H54 (cell line): ENCODE data around the gene KRTAP10-2.
"Not testable (repeated sequence)": the region's sequence is repeated elsewhere in the genome, so short reads cannot be mapped to it uniquely, and the experiment has no call there.

ENCODE experiments used
- DNase-seq: peaks from one replicate; pipeline ENCODE4 v3.0.0; 2011; ENCODE audit warnings: low spot score, mixed read lengths; ENCODE audit not compliant: insufficient read length
- FAIRE-seq: peaks from 3 replicates; lab custom pipeline; 2011; peaks lifted over from hg19 to GRCh38; lab: Jason Lieb, UNC
- POLR2A ChIP-seq: IDR thresholded peaks from 2 replicates; pipeline ENCODE4 v1.6.1; 2011; ENCODE audit warnings: low read depth, mild to moderate bottlenecking, low read length

Gene KRTAP10-2

DNA sequence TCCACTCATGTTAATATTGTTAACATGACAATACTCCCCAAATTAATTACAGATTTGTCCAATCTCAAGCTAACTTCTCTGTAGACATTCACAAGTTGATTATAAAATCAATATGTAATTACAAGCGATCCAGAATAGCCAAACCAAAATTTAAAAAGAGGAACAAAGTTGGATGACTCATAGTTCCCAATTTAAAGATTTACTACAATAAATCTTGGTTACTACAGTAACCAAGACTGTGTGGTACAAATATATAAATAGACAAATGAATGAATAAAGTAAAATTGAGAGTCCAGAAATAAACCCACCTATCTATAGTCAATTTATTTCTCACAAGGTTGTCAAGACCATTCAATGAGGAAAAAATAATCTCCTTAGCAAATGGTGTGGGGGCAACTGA, 15.1 kb upstream of the KRTAP10-2 start:
- FAIRE-seq (no peak), DNase-seq (no peak)
- no peak for TF ChIP-seq POLR2A

GRCh38 chr21:44564886-44565598, 13.7 kb upstream of the KRTAP10-2 start:
- DNase-seq (no peak), FAIRE-seq (no peak)
- no peak for TF ChIP-seq POLR2A

GRCh38 chr21:44564099-44564498, 12.8 kb upstream of the KRTAP10-2 start:
- TF ChIP-seq POLR2A = no peak
- FAIRE-seq (no peak), DNase-seq (no peak)

DNA sequence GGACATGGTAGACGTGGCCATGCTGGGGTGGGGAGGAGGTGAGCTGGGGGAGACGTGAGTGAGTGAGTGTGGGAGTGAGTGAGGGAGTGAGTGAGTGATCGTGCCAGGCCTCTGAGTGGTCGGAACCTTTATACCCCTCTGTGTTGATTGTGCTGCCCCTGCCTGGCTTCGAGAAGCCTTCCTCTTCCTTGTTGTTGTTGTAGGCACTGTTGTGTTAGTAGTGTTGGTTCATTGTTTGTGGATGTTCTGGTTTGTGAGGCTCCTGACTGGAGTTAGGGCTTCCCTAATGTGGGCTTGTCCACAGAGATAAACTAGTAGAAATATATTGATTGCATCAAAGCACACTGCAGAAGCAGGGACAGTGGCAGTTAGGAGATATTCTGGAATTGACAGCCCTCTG, 7.4 kb upstream of the KRTAP10-2 start, which contains the start of gene KRTAP10-3:
KRTAP10-3 (minus strand) TSS at position 101 of the 400 bp plus-strand sequence; CDS start at position 21, 80 bp downstream.
- TF ChIP-seq POLR2A = no peak
- FAIRE-seq (no peak), DNase-seq (no peak)

- not testable (repeated sequence) for DNase-seq, FAIRE-seq
Measured at GRCh38 chr21:44558329-44558675, 7.0 kb upstream of the KRTAP10-2 start.

GRCh38 chr21:44557491-44558328, 6.4 kb upstream of the KRTAP10-2 start:
- FAIRE-seq (no peak), DNase-seq (no peak)
- no peak for TF ChIP-seq POLR2A

- DNase-seq (no peak), FAIRE-seq (no peak)
- TF ChIP-seq POLR2A = no peak
Measured at GRCh38 chr21:44556879-44557278, 5.6 kb upstream of the KRTAP10-2 start.

GRCh38 chr21:44555200-44555875, 4.0 kb upstream of the KRTAP10-2 start:
- no peak for FAIRE-seq
- no peak for TF ChIP-seq POLR2A
- DNase-seq = no peak

DNA sequence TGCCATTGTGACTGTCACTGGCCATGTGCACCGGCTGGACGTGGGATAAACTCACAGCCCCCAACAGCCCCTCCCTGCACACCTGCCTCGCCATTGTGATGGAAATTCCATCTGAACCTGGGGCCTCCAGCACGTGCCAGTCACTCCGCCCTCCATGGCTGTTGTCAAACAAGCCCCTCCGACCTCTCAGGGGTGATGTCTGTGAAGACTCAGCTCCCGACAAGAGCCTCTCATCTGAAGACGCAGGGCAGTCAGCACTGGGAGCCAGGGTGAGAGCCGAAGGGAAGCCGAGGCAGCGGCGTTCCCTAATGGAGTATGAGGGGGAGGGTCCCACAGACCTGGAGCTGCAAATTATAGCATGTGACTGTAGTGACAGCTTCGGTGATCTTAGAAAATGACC, 1.4 kb upstream of the KRTAP10-2 start:
- no peak for DNase-seq
- no peak for TF ChIP-seq POLR2A
- FAIRE-seq = no peak

DNA sequence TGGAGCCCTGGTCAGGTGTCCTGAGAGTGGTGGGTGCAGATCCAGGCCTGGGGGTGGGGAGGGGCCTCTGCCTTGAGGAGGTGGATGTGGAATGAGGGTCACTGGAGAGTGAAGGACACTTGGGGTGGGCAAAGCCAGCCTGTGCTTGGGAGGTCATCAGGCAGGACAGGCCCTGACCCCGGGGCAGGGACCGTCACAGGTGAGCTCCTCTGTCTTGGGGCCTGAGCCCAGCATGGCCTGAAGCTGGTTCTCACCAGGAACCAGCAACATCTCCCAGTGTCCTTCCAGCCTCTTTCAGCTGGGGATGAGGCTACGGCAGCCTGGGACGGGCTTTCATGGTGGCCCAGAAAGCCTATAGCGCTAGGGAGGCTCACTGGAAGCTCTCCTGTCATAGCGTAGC, 831 bp upstream of the KRTAP10-2 start:
- no peak for FAIRE-seq
- TF ChIP-seq POLR2A = no peak
- no peak for DNase-seq

DNA sequence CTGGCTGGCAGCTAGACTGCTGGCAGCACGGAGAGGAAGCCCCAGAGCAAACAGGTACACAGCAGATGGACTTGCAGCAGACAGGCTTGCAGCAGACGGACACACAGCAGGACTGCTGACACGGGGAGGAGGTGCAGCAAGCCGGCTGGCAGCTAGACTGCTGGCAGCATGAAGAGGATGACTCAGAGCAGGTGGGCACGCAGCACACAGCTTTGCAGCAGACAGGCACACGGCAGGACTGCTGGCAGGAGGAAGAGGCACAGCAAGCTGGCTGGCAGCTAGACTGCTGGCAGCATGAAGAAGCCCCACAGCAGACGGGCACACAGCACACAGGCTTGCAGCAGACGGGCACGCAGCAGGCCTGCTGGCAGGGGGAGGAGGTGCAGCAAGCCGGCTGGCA, 498 bp downstream of the KRTAP10-2 start:
- no peak for TF ChIP-seq POLR2A
- no peak for FAIRE-seq
- no peak for DNase-seq

- not testable (repeated sequence) for FAIRE-seq, DNase-seq
Measured at GRCh38 chr21:44550285-44550684, 1.0 kb downstream of the KRTAP10-2 start.

GRCh38 chr21:44549525-44550211, 1.6 kb downstream of the KRTAP10-2 start:
- TF ChIP-seq POLR2A = no peak
- no peak for FAIRE-seq
- DNase-seq = no peak

- FAIRE-seq = no peak
- DNase-seq = no peak
- no peak for TF ChIP-seq POLR2A
Measured at GRCh38 chr21:44548922-44549321, 2.4 kb downstream of the KRTAP10-2 start.
